ENCODE measurements around the gene HTR3C.
"Not testable (repeated sequence)": the region's sequence is repeated elsewhere in the genome, so short reads cannot be mapped to it uniquely, and the experiment has no call there.

The HTR3C gene

DNA sequence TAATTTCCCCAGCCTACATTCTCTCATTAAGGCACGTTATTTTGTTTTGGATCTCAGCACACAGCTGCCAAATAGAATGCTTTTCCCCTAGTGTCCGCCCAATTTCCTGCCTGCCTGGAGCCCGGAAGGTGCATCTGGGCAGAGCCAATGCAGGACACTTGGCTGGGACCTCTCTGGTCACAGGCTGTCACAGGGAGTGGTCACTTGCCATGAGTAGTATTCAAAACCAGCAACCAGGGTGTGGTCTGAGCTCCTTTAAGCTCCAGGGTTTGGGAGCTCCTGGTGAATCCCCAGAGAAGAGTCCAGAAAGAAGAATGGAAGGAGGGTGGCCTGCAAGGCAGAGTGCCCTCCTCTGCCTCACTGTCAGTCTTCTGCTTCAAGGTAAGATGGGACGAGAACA, at the start of gene HTR3C:
Gene HTR3C, plus strand, starts transcription at position 281 of the 400 bp plus-strand sequence. Its CDS starts 34 bp downstream, at position 315.
- in situ Hi-C loops (cut with MboI; ENCODE audit: low pct_unique_long_range_greater_than_20kb, low sequenced_read_pairs) = no loop called here
- DNase-seq = no peak

DNA sequence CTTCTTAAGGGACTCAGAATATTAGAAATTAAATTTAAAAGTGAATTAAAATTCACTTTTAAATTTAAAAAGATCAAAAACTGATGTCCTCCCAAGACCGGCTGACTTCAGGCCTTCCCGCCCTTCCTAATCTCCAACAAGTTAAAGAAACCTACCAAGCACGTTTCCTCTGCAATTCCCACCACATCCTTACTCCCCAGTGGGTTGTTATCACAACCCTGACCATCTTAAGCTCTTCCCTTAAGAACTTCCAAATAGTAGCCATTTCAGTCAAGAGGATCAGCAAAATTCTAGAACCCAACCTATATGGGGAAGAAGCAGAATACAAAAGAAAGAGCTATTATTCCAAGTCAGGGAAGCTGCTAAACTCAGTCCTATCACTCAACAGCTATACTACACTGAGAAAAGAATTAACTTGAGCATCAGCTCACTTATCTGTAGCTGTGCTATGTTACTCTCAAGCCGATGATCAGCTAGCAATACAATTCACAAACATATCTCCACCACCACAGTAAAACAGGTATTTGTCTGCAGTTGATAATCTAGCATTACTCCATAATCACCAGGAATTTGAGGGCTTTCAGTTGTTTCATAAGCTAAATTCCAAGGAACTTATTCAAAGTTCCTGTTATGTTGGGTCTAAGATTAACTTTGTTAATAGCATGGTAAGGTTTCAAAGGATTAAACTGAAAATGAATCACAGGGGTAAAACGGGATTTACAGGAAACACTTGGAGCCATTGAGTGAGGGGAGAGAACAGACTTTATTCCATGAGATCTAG, 49.5 kb upstream of the HTR3C start:
- in situ Hi-C loops (cut with MboI; ENCODE audit: low pct_unique_long_range_greater_than_20kb, low sequenced_read_pairs) = no loop called here
- no peak for DNase-seq

GRCh38 chr3:184004476-184004875, 48.4 kb upstream of the HTR3C start:
- DNase-seq = no peak
- in situ Hi-C loops (cut with MboI; ENCODE audit: low pct_unique_long_range_greater_than_20kb, low sequenced_read_pairs) = no loop called here

DNA sequence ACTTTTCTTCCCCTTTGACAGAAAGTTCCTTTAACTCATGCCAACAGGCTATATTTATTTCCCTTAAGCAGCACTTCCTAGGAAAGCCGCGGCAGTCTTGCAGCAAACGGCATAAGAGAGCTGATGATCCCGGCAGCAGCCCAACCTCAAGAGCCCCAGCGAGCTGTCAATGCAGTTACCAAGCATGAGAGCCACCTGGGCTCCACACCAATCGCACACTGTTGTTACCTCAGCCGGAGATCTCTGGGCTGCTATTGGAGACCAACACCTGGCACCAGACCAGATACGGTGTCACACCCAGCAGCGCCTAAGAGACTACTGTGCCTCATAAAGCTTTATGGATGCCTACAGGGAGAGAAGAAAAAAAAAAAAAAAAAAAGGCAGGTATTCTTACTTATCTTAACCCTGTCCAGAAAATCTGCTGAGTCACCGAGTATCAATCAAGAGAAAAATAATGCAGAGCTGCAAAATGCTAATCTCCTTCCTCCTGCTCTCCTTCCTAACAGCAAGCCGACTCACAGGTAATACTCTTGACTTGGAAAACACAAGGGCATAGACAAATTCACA, 46.8 kb upstream of the HTR3C start:
- DNase-seq = peak; percentile 80
- in situ Hi-C loops (cut with MboI; ENCODE audit: low pct_unique_long_range_greater_than_20kb, low sequenced_read_pairs) = no loop called here

DNA sequence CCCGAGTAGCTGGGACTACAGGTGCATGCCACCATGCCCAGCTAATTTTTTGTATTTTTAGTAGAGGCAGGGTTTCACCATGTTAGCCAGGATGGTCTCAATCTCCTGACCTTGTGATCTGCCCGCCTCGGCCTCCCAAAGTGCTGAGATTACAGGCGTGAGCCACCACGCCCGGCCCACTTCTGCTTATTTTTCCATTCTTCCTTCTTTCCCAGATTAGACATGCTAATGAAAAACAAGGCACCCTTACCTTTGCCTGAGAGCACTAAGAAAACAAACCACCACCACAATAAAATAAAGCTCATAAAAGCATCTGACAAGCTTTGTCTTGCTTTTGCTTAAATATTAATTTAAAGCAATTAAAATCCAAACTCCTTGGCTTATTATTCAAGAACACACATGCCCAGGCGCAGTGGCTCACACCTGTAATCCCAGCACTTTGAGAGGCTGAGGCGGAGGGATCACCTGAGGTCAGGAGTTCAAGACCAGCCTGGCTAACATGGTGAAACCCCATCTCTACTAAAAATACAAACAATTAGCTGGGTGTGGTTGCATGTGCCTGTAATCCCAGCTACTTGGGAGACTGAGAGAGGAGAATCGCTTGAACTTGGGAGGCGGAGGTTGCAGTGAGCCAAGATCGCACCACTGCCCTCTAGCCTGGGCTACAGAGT, 45.6 kb upstream of the HTR3C start:
- in situ Hi-C loops (cut with MboI; ENCODE audit: low pct_unique_long_range_greater_than_20kb, low sequenced_read_pairs); DNase-seq: not testable (repeated sequence)

GRCh38 chr3:184008161-184008560, 44.7 kb upstream of the HTR3C start:
- in situ Hi-C loops (cut with MboI; ENCODE audit: low pct_unique_long_range_greater_than_20kb, low sequenced_read_pairs) = no loop called here
- DNase-seq = no peak

- no peak for DNase-seq
- in situ Hi-C loops (cut with MboI; ENCODE audit: low pct_unique_long_range_greater_than_20kb, low sequenced_read_pairs) = no loop called here
Observed at GRCh38 chr3:184011230-184011876, 41.5 kb upstream of the HTR3C start.

GRCh38 chr3:184011937-184012889, 40.6 kb upstream of the HTR3C start:
- no peak for DNase-seq
- in situ Hi-C loops (cut with MboI; ENCODE audit: low pct_unique_long_range_greater_than_20kb, low sequenced_read_pairs) = no loop called here

GRCh38 chr3:184015381-184016019, 37.3 kb upstream of the HTR3C start:
- no peak for DNase-seq
- in situ Hi-C loops (cut with MboI; ENCODE audit: low pct_unique_long_range_greater_than_20kb, low sequenced_read_pairs) = no loop called here

GRCh38 chr3:184016169-184016570, 36.7 kb upstream of the HTR3C start:
- DNase-seq = no peak

GRCh38 chr3:184016811-184017671, 35.8 kb upstream of the HTR3C start:
- in situ Hi-C loops (cut with MboI; ENCODE audit: low pct_unique_long_range_greater_than_20kb, low sequenced_read_pairs) = no loop called here
- peak; percentile 74 for DNase-seq

More at GRCh38 chr3:184016169-184016570, 36.7 kb upstream of the HTR3C start:
- in situ Hi-C loops (cut with MboI; ENCODE audit: low pct_unique_long_range_greater_than_20kb, low sequenced_read_pairs) = no loop called here

DNA sequence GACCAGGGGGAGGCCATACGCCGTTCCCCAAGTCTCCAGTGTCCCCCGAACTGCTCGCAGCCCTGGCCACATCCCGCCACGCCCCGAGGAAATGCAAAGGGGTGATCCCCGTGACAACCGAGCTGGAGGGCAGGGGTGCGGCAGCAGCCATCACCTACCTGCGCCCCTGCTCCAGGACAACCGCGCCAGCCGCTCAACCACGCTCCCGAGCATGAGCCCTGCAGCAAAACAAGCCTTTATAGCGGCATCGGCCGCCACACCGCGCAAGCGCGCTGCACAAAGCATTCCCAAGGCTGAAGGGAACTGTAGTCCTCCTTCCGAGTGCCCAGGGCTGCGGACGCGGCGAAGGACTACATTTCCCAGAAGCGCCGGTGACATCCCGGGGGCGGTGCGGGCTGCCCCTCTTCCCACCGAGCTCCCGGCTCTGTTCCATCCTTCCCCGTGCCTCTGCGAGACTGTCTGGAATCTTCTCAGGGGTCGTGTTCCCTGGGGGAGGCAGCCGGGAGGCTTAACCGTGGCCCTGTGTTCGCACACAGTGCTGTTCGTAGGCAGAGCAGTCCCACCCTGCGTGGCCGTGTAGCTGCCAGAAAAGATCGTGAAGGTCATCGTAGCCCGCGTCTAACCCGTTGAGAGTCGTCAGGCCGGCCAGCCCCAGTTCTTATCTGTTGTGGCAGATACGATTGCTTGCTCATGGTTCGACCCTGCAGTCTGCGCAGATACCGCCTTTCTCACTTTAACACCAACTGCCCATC, 35.0 kb upstream of the HTR3C start, which contains the start of gene ABCC5:
Gene ABCC5, minus strand, starts transcription at position 213 of the 752 bp plus-strand sequence. CDS start 3,492 bp downstream, outside the sequence.
- DNase-seq = peak; percentile 90
- in situ Hi-C loops (cut with MboI; ENCODE audit: low pct_unique_long_range_greater_than_20kb, low sequenced_read_pairs) = no loop called here

DNA sequence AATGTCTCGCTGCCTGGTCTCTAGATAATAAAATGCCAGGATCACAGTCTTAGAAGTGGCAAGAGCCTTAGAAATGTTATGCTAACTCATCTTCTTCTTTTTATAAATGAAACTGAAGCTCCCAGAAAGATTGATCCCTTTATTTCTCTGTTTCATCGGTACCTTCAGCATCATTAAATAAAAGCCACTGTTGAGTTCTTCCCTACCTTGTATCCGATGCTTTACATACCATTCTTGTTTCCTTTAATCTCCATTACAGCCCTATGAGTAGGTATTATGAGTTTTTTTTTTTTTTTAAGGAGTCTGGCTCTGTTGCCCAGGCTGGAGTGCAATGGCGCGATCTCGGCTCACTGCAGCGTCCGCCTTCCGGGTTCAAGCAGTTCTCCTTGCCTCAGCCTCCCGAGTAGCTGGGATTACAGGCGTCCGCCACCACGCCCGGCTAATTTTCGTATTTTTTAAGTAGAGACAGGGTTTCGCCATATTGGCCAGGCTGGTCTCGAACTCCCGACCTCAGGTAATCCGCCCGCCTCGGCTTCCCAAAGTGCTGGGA, 34.3 kb upstream of the HTR3C start:
- in situ Hi-C loops (cut with MboI; ENCODE audit: low pct_unique_long_range_greater_than_20kb, low sequenced_read_pairs) = no loop called here
- no peak for DNase-seq

DNA sequence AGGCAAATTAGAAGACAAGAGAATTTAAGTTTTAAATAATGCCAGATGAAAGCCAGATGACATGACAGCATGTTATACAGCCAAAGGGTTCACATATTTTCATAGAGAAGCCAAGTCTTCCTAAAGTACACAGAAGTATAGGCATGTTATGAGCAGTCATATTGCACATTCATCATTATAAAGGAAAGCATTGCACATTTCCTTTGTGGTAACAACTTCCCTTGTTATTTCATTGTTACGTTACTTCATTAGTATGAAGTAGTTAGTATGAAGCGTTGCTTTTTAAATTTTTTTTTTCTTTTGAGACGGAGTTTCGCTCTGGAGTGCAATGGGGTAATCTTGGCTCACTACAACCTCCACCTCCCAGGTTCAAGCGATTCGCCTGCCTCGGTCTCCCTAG, 30.5 kb upstream of the HTR3C start:
- peak; percentile 52 for DNase-seq
- in situ Hi-C loops (cut with MboI; ENCODE audit: low pct_unique_long_range_greater_than_20kb, low sequenced_read_pairs) = no loop called here

GRCh38 chr3:184025256-184025655, 27.6 kb upstream of the HTR3C start:
- in situ Hi-C loops (cut with MboI; ENCODE audit: low pct_unique_long_range_greater_than_20kb, low sequenced_read_pairs); DNase-seq: not testable (repeated sequence)

GRCh38 chr3:184028275-184028890, 24.5 kb upstream of the HTR3C start:
- in situ Hi-C loops (cut with MboI; ENCODE audit: low pct_unique_long_range_greater_than_20kb, low sequenced_read_pairs); DNase-seq: not testable (repeated sequence)

All from KBM-7 (cell line).